ENCODE data around the gene CARD10. TPM values are rescaled to one million over a fixed set of nuclear protein-coding genes. Genes with fewer than 3 reads are reported as not detected.

Gene CARD10
- total RNA-seq, 3 donors from 2014 or later (not counting 1 experiment from before 2014, with no cell fraction given) = 0.09 to 0.16 (median 0.10) TPM

DNA sequence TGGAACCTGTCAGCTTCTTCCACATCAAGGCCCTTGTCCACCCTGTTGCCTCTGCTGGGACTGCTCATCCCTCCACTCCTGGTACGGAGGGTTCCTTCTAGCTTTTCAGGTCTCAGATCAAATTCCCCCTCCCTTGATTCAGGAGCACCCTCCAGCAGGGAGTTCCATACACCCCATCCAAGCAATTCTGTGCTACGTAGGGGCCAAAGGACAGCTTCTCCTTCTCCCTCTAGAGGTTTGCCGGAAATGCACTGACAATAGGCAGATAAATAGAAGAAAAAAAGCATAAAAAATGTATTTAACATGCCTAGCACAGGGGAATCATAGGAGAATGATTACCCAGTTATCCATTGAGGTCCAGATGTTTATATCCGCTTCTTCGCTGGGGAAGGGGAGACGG lies 3.3 kb upstream of the CARD10 start:
- no peak overlapping the region for H3K27ac Mint-ChIP-seq
- TF ChIP-seq, protein P1, sequence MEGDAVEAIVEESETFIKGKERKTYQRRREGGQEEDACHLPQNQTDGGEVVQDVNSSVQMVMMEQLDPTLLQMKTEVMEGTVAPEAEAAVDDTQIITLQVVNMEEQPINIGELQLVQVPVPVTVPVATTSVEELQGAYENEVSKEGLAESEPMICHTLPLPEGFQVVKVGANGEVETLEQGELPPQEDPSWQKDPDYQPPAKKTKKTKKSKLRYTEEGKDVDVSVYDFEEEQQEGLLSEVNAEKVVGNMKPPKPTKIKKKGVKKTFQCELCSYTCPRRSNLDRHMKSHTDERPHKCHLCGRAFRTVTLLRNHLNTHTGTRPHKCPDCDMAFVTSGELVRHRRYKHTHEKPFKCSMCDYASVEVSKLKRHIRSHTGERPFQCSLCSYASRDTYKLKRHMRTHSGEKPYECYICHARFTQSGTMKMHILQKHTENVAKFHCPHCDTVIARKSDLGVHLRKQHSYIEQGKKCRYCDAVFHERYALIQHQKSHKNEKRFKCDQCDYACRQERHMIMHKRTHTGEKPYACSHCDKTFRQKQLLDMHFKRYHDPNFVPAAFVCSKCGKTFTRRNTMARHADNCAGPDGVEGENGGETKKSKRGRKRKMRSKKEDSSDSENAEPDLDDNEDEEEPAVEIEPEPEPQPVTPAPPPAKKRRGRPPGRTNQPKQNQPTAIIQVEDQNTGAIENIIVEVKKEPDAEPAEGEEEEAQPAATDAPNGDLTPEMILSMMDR (IDR thresholded peaks at IDR 0.05) = no peak
- no peak overlapping the region for H3K4me3 ChIP-seq (ENCODE audit: low read length)
- no peaks in the 10 kb centered on the region for H3K9me3 Mint-ChIP-seq
- H3K4me3 Mint-ChIP-seq = peak overlapping the region; percentile 13
- H3K36me3 ChIP-seq (ENCODE audit: control insufficient read depth, insufficient read depth, low read length) = no peaks in the 10 kb centered on the region
- no peak for DNase-seq
- no peak for ATAC-seq
- H3K27me3 ChIP-seq (ENCODE audit: control insufficient read depth, insufficient read depth, low read length) = peaks cover 14% of the 10 kb centered on the region
- no peaks in the 10 kb centered on the region for H3K36me3 Mint-ChIP-seq
- peaks cover 19 to 25% of the 10 kb centered on the region in 2 donors for H3K27me3 Mint-ChIP-seq (ENCODE audit: low read depth in 2 of 2)
- H3K4me1 ChIP-seq (ENCODE audit: control insufficient read depth, insufficient read depth, low read length) = peaks cover 6% of the 10 kb centered on the region
- intact Hi-C loops (cut with micrococcal nuclease) = no loop called here
- no peak overlapping the region for H3K27ac ChIP-seq (ENCODE audit: low read length)
- peaks cover 0 to 6% of the 10 kb centered on the region in 2 donors for H3K4me1 Mint-ChIP-seq
- no peaks in the 10 kb centered on the region for H3K9me3 ChIP-seq (ENCODE audit: control insufficient read depth, insufficient read depth, low read length)
- WGBS (ENCODE audit: insufficient coverage) = 92% methylated on average over 5 of the region's 6 CpGs

GRCh38 chr22:37521236-37521739 lies 2.1 kb upstream of the CARD10 start:
- no peak overlapping the region for H3K27ac Mint-ChIP-seq
- H3K9me3 Mint-ChIP-seq = no peaks in the 10 kb centered on the region
- ATAC-seq = no peak
- DNase-seq = no peak
- peaks cover 21 to 27% of the 10 kb centered on the region in 2 donors for H3K27me3 Mint-ChIP-seq (ENCODE audit: low read depth in 2 of 2)
- WGBS (ENCODE audit: insufficient coverage) = 74% methylated on average over 14 of the region's 14 CpGs
- H3K4me1 Mint-ChIP-seq = peaks cover 0 to 6% of the 10 kb centered on the region in 2 donors
- H3K27me3 ChIP-seq (ENCODE audit: control insufficient read depth, insufficient read depth, low read length) = peaks cover 14% of the 10 kb centered on the region
- peaks cover 6% of the 10 kb centered on the region for H3K4me1 ChIP-seq (ENCODE audit: control insufficient read depth, insufficient read depth, low read length)
- no peak overlapping the region for H3K4me3 ChIP-seq (ENCODE audit: low read length)
- H3K27ac ChIP-seq (ENCODE audit: low read length) = no peak overlapping the region
- H3K9me3 ChIP-seq (ENCODE audit: control insufficient read depth, insufficient read depth, low read length) = no peaks in the 10 kb centered on the region
- intact Hi-C loops (cut with micrococcal nuclease) = no loop called here
- TF ChIP-seq, protein P1 (IDR thresholded peaks at IDR 0.05) = no peak
- H3K36me3 Mint-ChIP-seq = peaks cover 3% of the 10 kb centered on the region
- H3K4me3 Mint-ChIP-seq = peak overlapping the region; percentile 43
- no peaks in the 10 kb centered on the region for H3K36me3 ChIP-seq (ENCODE audit: control insufficient read depth, insufficient read depth, low read length)

DNA sequence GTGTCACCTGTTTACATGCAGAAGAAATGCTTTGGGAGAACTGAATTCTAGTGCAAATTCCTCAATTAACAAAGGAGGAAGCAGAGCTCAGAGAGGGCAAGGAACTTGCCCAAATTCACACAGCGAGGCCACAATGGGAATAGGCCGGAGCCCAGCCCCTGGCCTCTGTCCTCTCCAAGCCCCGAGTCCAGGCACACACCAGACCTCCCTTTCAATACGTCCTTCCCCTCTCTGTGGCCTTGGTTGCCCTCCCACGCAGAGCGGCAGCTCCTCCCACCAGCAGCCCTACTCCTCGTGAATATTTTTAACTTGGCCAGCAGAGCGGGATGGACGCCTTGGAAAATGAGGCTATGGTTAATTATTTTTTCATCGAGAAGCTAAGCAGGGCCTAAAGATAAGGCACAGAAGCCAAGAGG lies 1.6 kb upstream of the CARD10 start:
- Histone ChIP-seq H3K36me3 (ENCODE audit: control insufficient read depth, insufficient read depth, low read length) (no peaks in the 10 kb centered on the region), H3K4me1 (ENCODE audit: control insufficient read depth, insufficient read depth, low read length) (peaks cover 6% of the 10 kb centered on the region), H3K27ac (ENCODE audit: low read length) (no peak overlapping the region), H3K9me3 (ENCODE audit: control insufficient read depth, insufficient read depth, low read length) (no peaks in the 10 kb centered on the region), H3K4me3 (ENCODE audit: low read length) (no peak overlapping the region), H3K27me3 (ENCODE audit: control insufficient read depth, insufficient read depth, low read length) (peaks cover 14% of the 10 kb centered on the region)
- TF ChIP-seq, protein P1 (IDR thresholded peaks at IDR 0.05) = no peak
- peaks cover 0 to 6% of the 10 kb centered on the region in 2 donors for H3K4me1 Mint-ChIP-seq
- intact Hi-C loops (cut with micrococcal nuclease) = no loop called here
- H3K36me3 Mint-ChIP-seq = peaks cover 7% of the 10 kb centered on the region
- peak overlapping the region; percentile 42 for H3K4me3 Mint-ChIP-seq
- ATAC-seq (no peak), DNase-seq (no peak)
- 87% methylated on average over 10 of the region's 10 CpGs for WGBS (ENCODE audit: insufficient coverage)
- no peaks in the 10 kb centered on the region for H3K9me3 Mint-ChIP-seq
- H3K27ac Mint-ChIP-seq = no peak overlapping the region
- H3K27me3 Mint-ChIP-seq (ENCODE audit: low read depth in 2 of 2) = peaks cover 25 to 27% of the 10 kb centered on the region in 2 donors

Measured in natural killer cell (primary cell).